CD14-positive monocyte (primary cell): ENCODE measurements around the gene VSX1. TPM values are rescaled to one million over a fixed set of nuclear protein-coding genes. Genes with fewer than 3 reads are reported as not detected.

Source experiments
- DNase-seq, 3 donors: peaks; one replicate each; pipeline ENCODE4 v3.0.0-alpha.2; 2011 to 2022
- H2AFZ ChIP-seq: 2 replicates; pipeline ENCODE4 v1.6.0; 2012; ENCODE audit warnings: mild to moderate bottlenecking, low read depth, low read length, inconsistent platforms; ENCODE audit not compliant: insufficient read depth, poor library complexity, severe bottlenecking
- H3K27ac ChIP-seq, 2 donors: 1 replicate in 1 of 2; 2 replicates in 1 of 2; pipeline ENCODE4 v1.5.1; 2012 to 2013; ENCODE audit warnings: low read length in 2 of 2, control low read depth in 1 of 2, inconsistent platforms in 1 of 2, low read depth in 1 of 2, mild to moderate bottlenecking in 1 of 2
- H3K27me3 ChIP-seq, 2 donors: one replicate each; pipeline versions ENCODE4 v1.6.0 to v1.6.1; 2011 to 2013; ENCODE audit warnings: low read length in 2 of 2; ENCODE audit not compliant: control insufficient read depth in 2 of 2, insufficient read depth in 2 of 2
- H3K36me3 ChIP-seq, 2 donors: replicated peaks in 1 of 2; 1 replicate in 1 of 2; 2 replicates in 1 of 2; pipeline versions ENCODE4 v1.5.1 to v1.6.1; 2012 to 2013; ENCODE audit warnings: low read length in 2 of 2, control low read depth in 1 of 2, inconsistent platforms in 1 of 2, mild to moderate bottlenecking in 1 of 2; ENCODE audit not compliant: insufficient read depth in 2 of 2, control insufficient read depth in 1 of 2
- H3K4me1 ChIP-seq, 2 donors: 1 replicate in 1 of 2; 2 replicates in 1 of 2; pipeline versions ENCODE4 v1.5.1 to v1.6.1; 2012 to 2013; ENCODE audit warnings: low read length in 2 of 2, control low read depth in 1 of 2, inconsistent platforms in 1 of 2, mild to moderate bottlenecking in 1 of 2, moderate library complexity in 1 of 2; ENCODE audit not compliant: insufficient read depth in 2 of 2, control insufficient read depth in 1 of 2
- H3K4me2 ChIP-seq: replicated peaks from 2 replicates; pipeline ENCODE3; 2012; ENCODE audit warnings: low read length, moderate library complexity, mild to moderate bottlenecking; ENCODE audit not compliant: poor library complexity, severe bottlenecking; ENCODE audit errors: extremely low read depth
- H3K4me3 ChIP-seq, 3 experiments: fragments of 200-600 bp in 1 of 3; sonication (generic) in 1 of 3; replicated peaks in 1 of 3; 1 replicate in 2 of 3; 2 replicates in 1 of 3; pipeline ENCODE4 v1.5.1; 2011 to 2013; ENCODE audit warnings: low read length in 3 of 3, mild to moderate bottlenecking in 3 of 3, control low read depth in 2 of 3, low read depth in 2 of 3, inconsistent platforms in 1 of 3, moderate library complexity in 1 of 3
- H3K79me2 ChIP-seq: 2 replicates; pipeline ENCODE4 v1.6.0; 2012; ENCODE audit warnings: mild to moderate bottlenecking, control low read depth, inconsistent platforms, low read length, moderate library complexity; ENCODE audit not compliant: insufficient read depth
- H3K9ac ChIP-seq: 2 replicates; pipeline ENCODE4 v1.6.0; 2017; ENCODE audit warnings: low read length, mild to moderate bottlenecking; ENCODE audit not compliant: insufficient read depth, poor library complexity, severe bottlenecking
- H3K9me3 ChIP-seq, 2 donors: replicated peaks in 1 of 2; 1 replicate in 1 of 2; 2 replicates in 1 of 2; pipeline versions ENCODE4 v1.5.1 to v1.6.1; 2012 to 2013; ENCODE audit warnings: low read length in 2 of 2, control low read depth in 1 of 2; ENCODE audit not compliant: control insufficient read depth in 1 of 2, insufficient read depth in 1 of 2
- H4K20me1 ChIP-seq: 2 replicates; pipeline ENCODE4 v1.6.0; 2012; ENCODE audit warnings: mild to moderate bottlenecking, low read length, control low read depth, moderate library complexity; ENCODE audit not compliant: insufficient read depth
- H3K27ac Mint-ChIP-seq, 7 donors: one replicate each; pipeline ENCODE4 v1.8.0; 2020; ENCODE audit warnings: mild to moderate bottlenecking in 7 of 7, mixed read lengths in 7 of 7, moderate library complexity in 6 of 7, inconsistent platforms in 2 of 7
- H3K27me3 Mint-ChIP-seq, 3 donors: one replicate each; pipeline ENCODE4 v1.8.0; 2021 to 2022; ENCODE audit warnings: low read depth in 3 of 3, mild to moderate bottlenecking in 3 of 3, mixed read lengths in 3 of 3, moderate library complexity in 3 of 3, inconsistent platforms in 1 of 3
- H3K36me3 Mint-ChIP-seq, 2 donors: one replicate each; pipeline ENCODE4 v1.8.0; 2020; ENCODE audit warnings: mixed read lengths in 2 of 2, inconsistent platforms in 1 of 2, mild to moderate bottlenecking in 1 of 2
- H3K4me1 Mint-ChIP-seq: one replicate; pipeline ENCODE4 v1.8.0; 2020; ENCODE audit warnings: mild to moderate bottlenecking, mixed read lengths
- H3K4me3 Mint-ChIP-seq, 2 donors: one replicate each; pipeline ENCODE4 v1.8.0; 2020; ENCODE audit warnings: mild to moderate bottlenecking in 2 of 2, mixed read lengths in 2 of 2, moderate library complexity in 1 of 2
- H3K9me3 Mint-ChIP-seq, 7 donors: one replicate each; pipeline ENCODE4 v1.8.0; 2020 to 2022; ENCODE audit warnings: mixed read lengths in 7 of 7, mild to moderate bottlenecking in 6 of 7, moderate library complexity in 6 of 7, inconsistent platforms in 2 of 7
- WGBS: methylation state at CpG from one replicate; pipeline ENCODE4 v1.1.5; 2013; ENCODE audit warnings: missing lambda C conversion rate; ENCODE audit not compliant: insufficient coverage; 5-methylcytosine and 5-hydroxymethylcytosine counted together
- intact Hi-C, 2 donors: fragments of 100-400 bp; cut with micrococcal nuclease; formaldehyde crosslinking; loops; one replicate each; pipeline versions ENCODE4 v1.15.0 to v1.15.1; 2023
- polyA plus RNA-seq, 3 donors: library from polyadenylated mRNA; depleted of rRNA in 1 of 3; unstranded in 2 of 3; stranded (reverse) in 1 of 3; fragments of 300-500 nt in 2 of 3; fragments of >200 nt in 1 of 3; fragmentation: Illumina TruSeq in 2 of 3; gene quantifications; 1 replicate in 2 of 3; 2 replicates in 1 of 3; pipeline ENCODE4 v1.2.3, GENCODE V29; 2012 to 2021
- TF ChIP-seq, protein P1 (sequence below): fragments of 200-600 bp; IDR thresholded peaks from one replicate; pipeline ENCODE4 v1.8.0; 2022; ENCODE audit warnings: antibody characterized with exemption, mild to moderate bottlenecking

Gene VSX1
- polyA plus RNA-seq, 3 donors = not detected

DNA sequence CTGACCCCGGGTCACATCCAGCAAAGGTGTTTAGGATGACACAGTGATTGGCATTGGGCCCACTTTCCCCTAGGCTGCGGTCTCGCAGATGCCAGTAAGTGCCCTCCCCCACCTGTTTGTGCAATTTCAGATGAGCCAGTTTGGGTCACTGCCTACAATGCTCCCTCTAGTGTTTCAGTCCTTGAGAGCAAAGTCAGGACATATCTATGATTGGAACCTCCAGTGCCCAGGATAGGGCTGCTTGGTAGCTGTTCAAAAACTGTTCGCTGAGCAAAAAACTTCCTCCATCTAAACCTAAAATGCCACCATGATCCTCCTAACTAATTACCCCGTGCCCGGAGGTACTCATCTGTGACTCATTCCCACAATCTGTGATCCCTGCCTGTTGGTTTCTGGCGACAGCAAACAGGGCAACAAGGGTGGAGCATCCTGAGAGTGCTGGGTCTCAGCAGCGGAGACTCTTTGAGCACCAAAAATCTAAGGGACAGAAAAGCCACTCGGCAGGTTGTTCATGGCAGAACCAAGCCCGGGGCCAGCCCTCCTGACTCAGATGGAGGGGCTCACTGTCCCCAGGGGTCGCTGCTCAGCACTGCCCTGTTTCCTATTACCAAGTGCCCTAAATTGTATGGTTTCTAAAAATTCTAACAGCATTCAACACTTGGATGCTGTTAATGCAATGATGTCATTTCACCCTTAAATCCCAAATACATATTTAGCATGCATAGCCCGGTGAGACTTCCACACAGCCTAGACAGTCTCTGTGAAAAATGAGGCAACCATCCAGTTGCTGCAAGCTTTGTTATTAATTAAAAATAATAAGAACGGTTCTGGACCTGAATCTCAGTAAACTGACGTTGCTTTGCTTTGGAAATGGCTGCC is 5.0 kb downstream of the VSX1 start:
- intact Hi-C loops = no loop called here
- Mint-ChIP-seq H3K9me3 (peaks cover 0 to 9% (median 3%) of the 10 kb centered on the region in 7 donors), H3K4me3 (peak overlapping the region; percentile 47 to 78), H3K36me3 (peaks cover 0 to 5% of the 10 kb centered on the region in 2 donors), H3K4me1 (peaks cover 12% of the 10 kb centered on the region), H3K27ac (peak overlapping the region in 1 of 7 donors; percentile 19), H3K27me3 (peaks cover 59 to 75% (median 59%) of the 10 kb centered on the region in 3 donors)
- 37% methylated on average over 10 of the region's 14 CpGs for WGBS
- H2AFZ ChIP-seq = peak overlapping the region; percentile 76
- H4K20me1 ChIP-seq = no peaks in the 10 kb centered on the region
- peak in 2 of 3 donors; percentile 5 to 43 for DNase-seq
- H3K9ac ChIP-seq = no peak overlapping the region
- no peaks in the 10 kb centered on the region for H3K79me2 ChIP-seq
- no peak overlapping the region for H3K27ac ChIP-seq
- H3K36me3 ChIP-seq = no peaks in the 10 kb centered on the region
- H3K4me3 ChIP-seq = peak overlapping the region in 1 of 3 experiments; percentile 61
- H3K27me3 ChIP-seq = peaks cover 59 to 75% of the 10 kb centered on the region in 2 donors
- peaks cover 0 to 12% of the 10 kb centered on the region in 2 donors for H3K9me3 ChIP-seq
- H3K4me1 ChIP-seq = peaks cover 11 to 15% of the 10 kb centered on the region in 2 donors
- TF ChIP-seq, protein P1, sequence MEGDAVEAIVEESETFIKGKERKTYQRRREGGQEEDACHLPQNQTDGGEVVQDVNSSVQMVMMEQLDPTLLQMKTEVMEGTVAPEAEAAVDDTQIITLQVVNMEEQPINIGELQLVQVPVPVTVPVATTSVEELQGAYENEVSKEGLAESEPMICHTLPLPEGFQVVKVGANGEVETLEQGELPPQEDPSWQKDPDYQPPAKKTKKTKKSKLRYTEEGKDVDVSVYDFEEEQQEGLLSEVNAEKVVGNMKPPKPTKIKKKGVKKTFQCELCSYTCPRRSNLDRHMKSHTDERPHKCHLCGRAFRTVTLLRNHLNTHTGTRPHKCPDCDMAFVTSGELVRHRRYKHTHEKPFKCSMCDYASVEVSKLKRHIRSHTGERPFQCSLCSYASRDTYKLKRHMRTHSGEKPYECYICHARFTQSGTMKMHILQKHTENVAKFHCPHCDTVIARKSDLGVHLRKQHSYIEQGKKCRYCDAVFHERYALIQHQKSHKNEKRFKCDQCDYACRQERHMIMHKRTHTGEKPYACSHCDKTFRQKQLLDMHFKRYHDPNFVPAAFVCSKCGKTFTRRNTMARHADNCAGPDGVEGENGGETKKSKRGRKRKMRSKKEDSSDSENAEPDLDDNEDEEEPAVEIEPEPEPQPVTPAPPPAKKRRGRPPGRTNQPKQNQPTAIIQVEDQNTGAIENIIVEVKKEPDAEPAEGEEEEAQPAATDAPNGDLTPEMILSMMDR = peak; percentile 31
- H3K4me2 ChIP-seq = peak overlapping the region; percentile 62

DNA sequence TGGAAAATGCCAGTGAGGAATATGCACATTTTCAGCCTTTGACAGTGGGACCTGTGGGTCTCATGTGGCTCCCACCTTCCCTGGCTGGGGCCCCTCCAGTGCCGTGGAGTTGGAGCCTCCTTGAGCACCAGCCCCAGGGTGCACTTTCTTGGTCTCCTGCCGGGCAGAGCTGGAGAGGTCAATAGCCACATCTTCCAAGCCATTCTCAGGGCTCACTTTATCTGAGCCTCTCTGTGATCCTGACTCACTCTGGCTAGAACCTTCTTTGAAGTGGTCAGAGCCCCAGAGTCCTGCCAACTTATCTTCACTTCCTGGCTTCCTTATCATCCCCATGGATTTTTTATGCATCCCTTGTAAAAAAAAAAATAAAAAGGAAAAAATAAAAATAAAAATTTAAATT is 5.7 kb downstream of the VSX1 start:
- WGBS = 76% methylated on average over 2 of the region's 2 CpGs
- Mint-ChIP-seq H3K27me3 (peaks cover 59 to 75% (median 62%) of the 10 kb centered on the region in 3 donors), H3K4me3 (peak overlapping the region in 1 of 2 donors; percentile 26), H3K9me3 (peaks cover 0 to 9% (median 3%) of the 10 kb centered on the region in 7 donors), H3K27ac (no peak overlapping the region), H3K36me3 (peaks cover 0 to 5% of the 10 kb centered on the region in 2 donors), H3K4me1 (peaks cover 12% of the 10 kb centered on the region)
- Histone ChIP-seq H3K4me2 (no peak overlapping the region), H3K27me3 (peaks cover 59 to 77% of the 10 kb centered on the region in 2 donors), H3K4me3 (no peak overlapping the region), H3K79me2 (no peaks in the 10 kb centered on the region), H3K4me1 (peaks cover 11 to 15% of the 10 kb centered on the region in 2 donors), H2AFZ (no peak overlapping the region), H4K20me1 (no peaks in the 10 kb centered on the region), H3K36me3 (no peaks in the 10 kb centered on the region), H3K9ac (no peak overlapping the region), H3K9me3 (peaks cover 0 to 12% of the 10 kb centered on the region in 2 donors), H3K27ac (no peak overlapping the region)
- intact Hi-C loops = no loop called here
- TF ChIP-seq, protein P1 = no peak
- DNase-seq = no peak
